CD4-positive, alpha-beta T cell (primary cell): ENCODE data around the gene GPR62. TPM values are rescaled to one million over a fixed set of nuclear protein-coding genes. Genes with fewer than 3 reads are reported as not detected.

ENCODE experiments used
- ATAC-seq: fragments of 200-7000 bp; cut with Tn5 transposase; one replicate; pipeline ENCODE4 v1.10.0; 2022; ENCODE audit warnings: mild to moderate bottlenecking; ENCODE audit not compliant: poor library complexity
- CTCF ChIA-PET: fragments of 350-600 bp; sonication (Branson Sonifier 250); formaldehyde crosslinking; loops from one replicate; lab custom pipeline; 2021; ENCODE audit warnings: antibody characterized with exemption, inconsistent platforms; lab: Charles Lee
- POLR2A ChIA-PET: fragments of 350-600 bp; sonication (Branson Sonifier 250); formaldehyde crosslinking; loops from one replicate; lab custom pipeline; 2021; ENCODE audit warnings: antibody characterized with exemption, inconsistent platforms; lab: Charles Lee
- DNase-seq, 14 experiments: peaks; one replicate each; pipeline ENCODE4 v3.0.0-alpha.2; 2013 to 2020; ENCODE audit warnings: mixed read lengths in 2 of 14
- H3K27ac ChIP-seq, 2 donors: one replicate each; pipeline versions ENCODE4 v1.5.1 to v1.7.0; 2013; ENCODE audit warnings: low read length in 2 of 2, low read depth in 1 of 2, mild to moderate bottlenecking in 1 of 2
- H3K27me3 ChIP-seq, 2 experiments: 1 replicate in 1 of 2; 2 replicates in 1 of 2; pipeline versions ENCODE4 v1.6.1 to v1.7.0; 2013; ENCODE audit warnings: low read length in 2 of 2, control low read depth in 1 of 2, mild to moderate bottlenecking in 1 of 2, moderate library complexity in 1 of 2; ENCODE audit not compliant: insufficient read depth in 2 of 2, control insufficient read depth in 1 of 2
- H3K36me3 ChIP-seq: one replicate; pipeline ENCODE4 v1.6.1; 2013; ENCODE audit warnings: low read length, control low read depth; ENCODE audit not compliant: insufficient read depth
- H3K4me1 ChIP-seq: one replicate; pipeline ENCODE4 v1.6.1; 2013; ENCODE audit warnings: low read length, control low read depth; ENCODE audit not compliant: insufficient read depth
- H3K4me3 ChIP-seq: one replicate; pipeline ENCODE4 v1.5.1; 2013; ENCODE audit warnings: mild to moderate bottlenecking, low read length, moderate library complexity
- H3K9me3 ChIP-seq, 2 experiments: 1 replicate in 1 of 2; 2 replicates in 1 of 2; pipeline versions ENCODE4 v1.6.1 to v1.7.0; 2013; ENCODE audit warnings: low read length in 2 of 2, mild to moderate bottlenecking in 2 of 2, control low read depth in 1 of 2, moderate library complexity in 1 of 2; ENCODE audit not compliant: control insufficient read depth in 1 of 2, insufficient read depth in 1 of 2
- H3K27ac Mint-ChIP-seq: one replicate; pipeline ENCODE4 v1.8.0; 2020; ENCODE audit warnings: mixed read lengths
- H3K27me3 Mint-ChIP-seq: one replicate; pipeline ENCODE4 v1.8.0; 2021; ENCODE audit warnings: mixed read lengths
- H3K36me3 Mint-ChIP-seq: one replicate; pipeline ENCODE4 v1.8.0; 2021; ENCODE audit warnings: low read depth, mixed read lengths
- H3K4me1 Mint-ChIP-seq: one replicate; pipeline ENCODE4 v1.8.0; 2021; ENCODE audit warnings: low read depth, mixed read lengths
- H3K4me3 Mint-ChIP-seq: one replicate; pipeline ENCODE4 v1.8.0; 2020; ENCODE audit warnings: mild to moderate bottlenecking, mixed read lengths
- H3K9me3 Mint-ChIP-seq: one replicate; pipeline ENCODE4 v1.8.0; 2020; ENCODE audit warnings: mixed read lengths
- intact Hi-C, 2 experiments: fragments of 100-400 bp; cut with DNase I in 1 of 2; cut with micrococcal nuclease in 1 of 2; formaldehyde crosslinking; loops; one replicate each; pipeline versions ENCODE4 v1.15.1 to v1.9.0; 2023 to 2025; cut with DNase I, micrococcal nuclease
- total RNA-seq, 174 experiments: library from RNA in 2 of 174; stranded (reverse) in 2 of 174; gene quantifications; one replicate each; pipeline ENCODE4 v1.2.3 and lab custom pipeline; 2021 to 2026
- TF ChIP-seq, protein P1 (sequence below): fragments of 200-600 bp; IDR thresholded peaks from one replicate; pipeline ENCODE4 v1.8.0; 2022; ENCODE audit warnings: antibody characterized with exemption, mild to moderate bottlenecking

GPR62 gene
- total RNA-seq, 2 experiments from 2014 or later = not detected

- Mint-ChIP-seq H3K9me3 (no peaks in the 10 kb centered on the region), H3K27ac (no peak overlapping the region), H3K4me3 (no peak overlapping the region), H3K4me1 (peaks cover 30% of the 10 kb centered on the region), H3K27me3 (no peaks in the 10 kb centered on the region), H3K36me3 (peaks cover 15% of the 10 kb centered on the region)
- Histone ChIP-seq H3K36me3 (no peaks in the 10 kb centered on the region), H3K27ac (no peak overlapping the region), H3K9me3 (no peaks in the 10 kb centered on the region), H3K4me1 (peaks cover 32% of the 10 kb centered on the region), H3K4me3 (no peak overlapping the region), H3K27me3 (no peaks in the 10 kb centered on the region)
- ChIA-PET CTCF (interaction anchor here (2.2 kb wide), 1 partner anchor 29 kb away, joined by 8 read pairs; the partner anchor contains the start of genes ABHD14A and ABHD14B), POLR2A (interaction anchor here (1.3 kb wide), 1 partner anchor 29 kb away, joined by 3 read pairs; the partner anchor contains the start of gene ABHD14B)
- DNase-seq = no peak
- TF ChIP-seq, protein P1, sequence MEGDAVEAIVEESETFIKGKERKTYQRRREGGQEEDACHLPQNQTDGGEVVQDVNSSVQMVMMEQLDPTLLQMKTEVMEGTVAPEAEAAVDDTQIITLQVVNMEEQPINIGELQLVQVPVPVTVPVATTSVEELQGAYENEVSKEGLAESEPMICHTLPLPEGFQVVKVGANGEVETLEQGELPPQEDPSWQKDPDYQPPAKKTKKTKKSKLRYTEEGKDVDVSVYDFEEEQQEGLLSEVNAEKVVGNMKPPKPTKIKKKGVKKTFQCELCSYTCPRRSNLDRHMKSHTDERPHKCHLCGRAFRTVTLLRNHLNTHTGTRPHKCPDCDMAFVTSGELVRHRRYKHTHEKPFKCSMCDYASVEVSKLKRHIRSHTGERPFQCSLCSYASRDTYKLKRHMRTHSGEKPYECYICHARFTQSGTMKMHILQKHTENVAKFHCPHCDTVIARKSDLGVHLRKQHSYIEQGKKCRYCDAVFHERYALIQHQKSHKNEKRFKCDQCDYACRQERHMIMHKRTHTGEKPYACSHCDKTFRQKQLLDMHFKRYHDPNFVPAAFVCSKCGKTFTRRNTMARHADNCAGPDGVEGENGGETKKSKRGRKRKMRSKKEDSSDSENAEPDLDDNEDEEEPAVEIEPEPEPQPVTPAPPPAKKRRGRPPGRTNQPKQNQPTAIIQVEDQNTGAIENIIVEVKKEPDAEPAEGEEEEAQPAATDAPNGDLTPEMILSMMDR = no peak
- ATAC-seq = no peak
- intact Hi-C loops = loop anchor here in 1 of 2 experiments (5.0 to 10.0 kb wide), 2 partner anchors 442 to 560 kb away; partner anchors contain the start of genes DCAF1 and MANF
These were observed 10.6 kb upstream of the GPR62 start for GRCh38 chr3:51944451-51945021.

DNA sequence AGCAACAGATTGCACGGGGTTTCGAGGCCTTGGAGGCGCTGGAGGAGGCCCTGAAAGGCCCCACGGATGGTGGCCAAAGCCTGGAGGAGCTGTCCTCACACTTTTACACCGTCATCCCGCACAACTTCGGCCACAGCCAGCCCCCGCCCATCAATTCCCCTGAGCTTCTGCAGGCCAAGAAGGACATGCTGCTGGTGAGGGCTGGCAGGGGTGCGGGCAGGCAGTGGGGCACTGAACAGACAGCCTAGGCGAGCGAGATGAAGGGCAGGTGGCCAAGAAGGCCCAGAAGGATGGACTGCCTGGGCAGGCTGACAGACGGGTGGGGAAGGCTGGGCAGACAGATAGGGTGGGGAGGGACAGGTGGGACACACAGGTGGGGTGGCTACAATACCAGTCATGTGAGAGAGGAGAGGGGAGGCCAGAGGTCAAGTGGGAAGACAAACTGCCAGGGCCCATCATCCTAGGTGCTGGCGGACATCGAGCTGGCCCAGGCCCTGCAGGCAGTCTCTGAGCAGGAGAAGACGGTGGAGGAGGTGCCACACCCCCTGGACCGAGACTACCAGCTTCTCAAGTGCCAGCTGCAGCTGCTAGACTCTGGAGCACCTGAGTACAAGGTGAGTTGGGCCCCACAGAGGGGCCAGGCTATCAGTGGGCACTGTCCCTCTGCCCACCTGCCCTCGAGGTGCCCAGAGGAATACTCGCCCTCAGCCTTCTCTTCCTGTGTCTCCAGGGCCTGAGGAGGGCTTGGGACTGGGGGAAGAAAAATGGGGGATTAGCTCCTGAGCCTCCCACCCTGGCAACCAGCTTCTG, 9.9 kb upstream of the GPR62 start:
- no peaks in the 10 kb centered on the region for H3K36me3 ChIP-seq
- H3K27ac Mint-ChIP-seq = no peak overlapping the region
- peak overlapping the region; percentile 7 for H3K4me3 Mint-ChIP-seq
- H3K27me3 Mint-ChIP-seq = no peaks in the 10 kb centered on the region
- H3K4me1 ChIP-seq = peaks cover 30% of the 10 kb centered on the region
- POLR2A ChIA-PET = interaction anchor here (0.9 to 1.3 kb wide), 2 partner anchors 29 to 51 kb away, joined by 3 read pairs; partner anchors contain the start of genes ABHD14B and RPL29
- H3K4me3 ChIP-seq = no peak overlapping the region
- H3K36me3 Mint-ChIP-seq = peaks cover 15% of the 10 kb centered on the region
- no peaks in the 10 kb centered on the region for H3K9me3 ChIP-seq
- no peaks in the 10 kb centered on the region for H3K27me3 ChIP-seq
- intact Hi-C loops = loop anchor here in 1 of 2 experiments (10.0 kb wide), 1 partner anchor 560 kb away; the partner anchor contains the start of gene MANF
- H3K4me1 Mint-ChIP-seq = peaks cover 28% of the 10 kb centered on the region
- H3K27ac ChIP-seq = no peak overlapping the region
- TF ChIP-seq, protein P1 = no peak
- CTCF ChIA-PET = interaction anchor here (0.6 to 2.2 kb wide), 2 partner anchors 29 to 36 kb away, joined by 4 to 8 read pairs; partner anchors contain the start of genes ABHD14A and ABHD14B
- ATAC-seq (no peak), DNase-seq (peak in 1 of 14 experiments; percentile 24)
- no peaks in the 10 kb centered on the region for H3K9me3 Mint-ChIP-seq

GRCh38 chr3:51945926-51946705, 9.1 kb upstream of the GPR62 start:
- peaks cover 21% of the 10 kb centered on the region for H3K4me1 ChIP-seq
- Mint-ChIP-seq H3K9me3 (no peaks in the 10 kb centered on the region), H3K4me1 (peaks cover 19% of the 10 kb centered on the region), H3K36me3 (peaks cover 10% of the 10 kb centered on the region), H3K27ac (no peak overlapping the region), H3K4me3 (no peak overlapping the region), H3K27me3 (no peaks in the 10 kb centered on the region)
- no peaks in the 10 kb centered on the region for H3K36me3 ChIP-seq
- no peak overlapping the region for H3K4me3 ChIP-seq
- no peak overlapping the region for H3K27ac ChIP-seq
- H3K9me3 ChIP-seq = no peaks in the 10 kb centered on the region
- ChIA-PET CTCF (interaction anchor here (0.6 to 2.2 kb wide), 3 partner anchors 28 to 35 kb away, joined by 3 to 8 read pairs (median 4); partner anchors contain the start of genes ABHD14A and ABHD14B), POLR2A (interaction anchor here (0.9 to 1.3 kb wide), 2 partner anchors 28 to 50 kb away, joined by 3 read pairs; partner anchors contain the start of genes ABHD14B and RPL29)
- no peak for ATAC-seq
- TF ChIP-seq, protein P1 = no peak
- peak in 1 of 14 experiments; percentile 6 for DNase-seq
- intact Hi-C loops = loop anchor here in 1 of 2 experiments (10.0 kb wide), 1 partner anchor 561 kb away; the partner anchor contains the start of gene MANF
- H3K27me3 ChIP-seq = no peaks in the 10 kb centered on the region
